Measurements from ENCODE around the gene PRKD2.
"Not testable (repeated sequence)": the region's sequence is repeated elsewhere in the genome, so short reads cannot be mapped to it uniquely, and the experiment has no call there.

The PRKD2 gene

GRCh38 chr19:46717034-46717715 lies at the start of gene PRKD2:
TSS of gene PRKD2 (minus strand) at chr19:46717114. CDS start at chr19:46716370, 744 bp downstream.
- DNase-seq: peak; percentile 84 to 90
- TF ChIP-seq POLR2A (IDR thresholded peaks at IDR 0.05; ENCODE audit: low read length) (no peak), GATA1 (IDR thresholded peaks at IDR 0.05; ENCODE audit: low read depth, low read length) (no peak)

- no peak for TF ChIP-seq GATA1 (IDR thresholded peaks at IDR 0.05; ENCODE audit: low read depth, low read length)
- TF ChIP-seq POLR2A (IDR thresholded peaks at IDR 0.05; ENCODE audit: low read length): no peak
- DNase-seq: no peak
Measured at GRCh38 chr19:46764817-46765291, 47.9 kb upstream of the PRKD2 start.

DNA sequence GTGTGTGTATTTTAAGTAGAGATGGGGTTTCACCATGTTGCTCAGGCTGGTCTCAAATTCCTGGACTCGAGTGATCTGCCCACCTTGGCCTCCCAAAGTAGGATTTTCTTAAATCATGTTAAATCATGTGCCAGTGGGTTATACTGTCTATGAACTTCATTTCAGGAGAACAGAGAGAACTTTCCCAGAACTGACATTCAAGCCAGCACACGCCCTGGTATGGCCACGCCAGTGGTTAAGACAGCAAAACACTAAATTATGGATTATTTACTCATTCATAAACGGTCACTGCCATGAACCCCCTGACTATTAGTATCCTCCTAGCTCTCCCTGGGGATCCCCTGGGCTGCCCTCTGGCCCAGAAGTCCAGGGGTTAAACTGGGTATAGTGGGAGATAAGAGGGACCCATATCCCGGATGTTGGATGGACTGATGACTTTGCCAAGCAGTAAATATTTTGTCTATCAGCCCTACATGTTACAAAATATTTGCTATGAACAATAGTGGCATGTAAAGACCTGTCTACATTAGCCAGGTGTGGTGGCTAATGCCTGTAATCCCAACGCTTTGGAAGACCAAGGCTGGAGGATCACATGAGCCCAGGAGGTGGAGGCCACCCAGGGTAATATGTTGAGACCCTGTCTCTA lies 45.5 kb upstream of the PRKD2 start:
- TF ChIP-seq POLR2A (IDR thresholded peaks at IDR 0.05; ENCODE audit: low read length) (no peak), GATA1 (IDR thresholded peaks at IDR 0.05; ENCODE audit: low read depth, low read length) (no peak)

DNA sequence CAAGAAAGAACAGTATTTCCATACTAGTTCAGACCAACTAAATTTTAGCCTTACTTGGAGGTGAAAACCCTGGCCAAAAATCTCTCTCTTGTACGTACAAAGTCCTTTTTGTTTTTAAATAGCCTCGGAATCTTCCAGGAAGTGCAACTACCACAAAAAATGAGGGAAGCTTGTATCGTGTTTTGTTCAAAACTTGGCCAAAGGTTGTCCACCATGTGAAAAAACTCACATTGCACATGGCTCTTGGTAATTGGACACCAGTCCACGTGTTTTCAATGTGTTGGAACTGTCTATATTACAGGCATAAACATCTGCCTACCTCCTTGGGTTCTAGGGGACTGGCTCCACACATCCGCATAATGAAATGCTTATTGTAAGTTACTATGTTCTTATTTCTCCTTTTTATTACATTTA lies 44.5 kb upstream of the PRKD2 start:
- no peak for TF ChIP-seq POLR2A (IDR thresholded peaks at IDR 0.05; ENCODE audit: low read length)
- TF ChIP-seq GATA1 (IDR thresholded peaks at IDR 0.05; ENCODE audit: low read depth, low read length): no peak
- no peak for DNase-seq

More for the DNA sequence above, 45.5 kb upstream of the PRKD2 start:
- DNase-seq: no peak

- not testable (repeated sequence) for DNase-seq
Measured at GRCh38 chr19:46760897-46761296, 44.0 kb upstream of the PRKD2 start.

DNA sequence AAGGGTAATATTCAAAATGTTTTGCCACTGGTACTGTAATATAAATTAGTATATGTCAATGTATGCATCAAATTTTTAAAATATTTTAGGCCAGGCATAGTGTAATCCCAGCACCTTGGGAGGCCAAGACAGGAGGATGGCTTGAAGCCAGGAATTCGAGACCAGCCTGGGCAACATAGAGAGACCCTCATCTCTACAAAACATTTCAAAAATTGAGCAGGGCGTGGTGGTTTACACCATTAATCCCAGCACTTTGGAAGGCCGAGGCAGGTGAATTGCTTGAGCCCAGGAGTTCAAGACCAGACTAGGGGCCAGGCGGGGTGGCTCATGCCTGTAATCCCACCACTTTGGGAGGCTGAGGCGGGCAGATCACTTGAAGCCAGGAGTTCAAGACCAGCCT lies 43.4 kb upstream of the PRKD2 start:
- DNase-seq: no peak
- TF ChIP-seq GATA1 (IDR thresholded peaks at IDR 0.05; ENCODE audit: low read depth, low read length): no peak
- TF ChIP-seq POLR2A (IDR thresholded peaks at IDR 0.05; ENCODE audit: low read length): no peak

DNA sequence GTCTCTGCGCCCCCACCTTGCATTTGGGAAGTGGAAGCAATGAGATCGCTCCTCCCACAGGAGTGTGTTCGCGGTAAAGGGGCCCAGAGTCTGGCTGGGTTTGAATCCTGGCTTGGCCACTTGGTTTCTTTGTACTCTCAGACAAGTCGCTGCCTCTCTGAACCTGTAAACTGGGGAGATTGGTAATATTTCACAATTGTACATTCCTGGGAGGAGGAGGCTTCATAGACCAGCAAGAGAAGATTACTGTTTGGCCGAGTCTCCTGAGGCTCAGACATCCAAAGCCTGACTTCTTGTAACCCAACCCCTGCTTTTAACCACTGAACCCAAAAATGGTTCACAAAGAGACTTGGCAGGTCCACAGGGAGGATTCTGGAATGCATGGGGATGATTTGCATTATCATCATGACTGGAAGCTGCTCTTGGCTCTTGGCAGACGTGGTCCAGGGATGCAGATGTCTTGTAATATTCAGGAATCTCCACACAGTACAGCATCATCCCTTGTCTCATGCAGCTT lies 43.0 kb upstream of the PRKD2 start:
- DNase-seq: no peak
- TF ChIP-seq POLR2A (IDR thresholded peaks at IDR 0.05; ENCODE audit: low read length) (no peak), GATA1 (IDR thresholded peaks at IDR 0.05; ENCODE audit: low read depth, low read length) (no peak)

DNA sequence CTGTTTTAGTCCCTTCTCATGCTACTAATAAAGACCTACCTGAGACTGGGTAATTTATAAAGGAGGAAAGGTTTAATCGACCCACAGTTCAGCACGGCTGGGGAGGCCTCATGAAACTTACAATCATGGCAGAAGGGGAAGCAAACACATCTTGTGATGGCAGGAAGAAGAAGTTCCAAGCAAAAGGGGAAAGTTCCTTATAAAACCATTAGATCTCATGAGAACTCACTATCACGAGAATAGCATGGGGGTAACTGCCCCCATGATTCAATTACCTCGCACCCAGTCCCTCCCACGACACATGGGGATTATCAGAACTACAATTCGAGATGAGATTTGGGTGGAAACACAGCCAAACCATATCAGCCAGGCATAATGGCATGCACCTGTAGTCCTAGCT lies 42.3 kb upstream of the PRKD2 start:
- TF ChIP-seq POLR2A (IDR thresholded peaks at IDR 0.05; ENCODE audit: low read length) (no peak), GATA1 (IDR thresholded peaks at IDR 0.05; ENCODE audit: low read depth, low read length) (no peak)
- DNase-seq: no peak

GRCh38 chr19:46756544-46756888 lies 39.6 kb upstream of the PRKD2 start:
- no peak for DNase-seq

DNA sequence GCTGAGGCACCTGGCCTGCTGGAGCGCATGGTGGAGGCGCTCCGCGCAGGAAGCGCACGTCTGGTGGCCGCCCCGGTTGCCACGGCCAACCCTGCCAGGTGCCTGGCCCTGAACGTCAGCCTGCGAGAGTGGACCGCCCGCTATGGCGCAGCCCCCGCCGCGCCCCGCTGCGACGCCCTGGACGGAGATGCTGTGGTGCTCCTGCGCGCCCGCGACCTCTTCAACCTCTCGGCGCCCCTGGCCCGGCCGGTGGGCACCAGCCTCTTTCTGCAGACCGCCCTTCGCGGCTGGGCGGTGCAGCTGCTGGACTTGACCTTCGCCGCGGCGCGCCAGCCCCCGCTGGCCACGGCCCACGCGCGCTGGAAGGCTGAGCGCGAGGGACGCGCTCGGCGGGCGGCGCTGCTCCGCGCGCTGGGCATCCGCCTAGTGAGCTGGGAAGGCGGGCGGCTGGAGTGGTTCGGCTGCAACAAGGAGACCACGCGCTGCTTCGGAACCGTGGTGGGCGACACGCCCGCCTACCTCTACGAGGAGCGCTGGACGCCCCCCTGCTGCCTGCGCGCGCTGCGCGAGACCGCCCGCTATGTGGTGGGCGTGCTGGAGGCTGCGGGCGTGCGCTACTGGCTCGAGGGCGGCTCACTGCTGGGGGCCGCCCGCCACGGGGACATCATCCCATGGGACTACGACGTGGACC lies 39.1 kb upstream of the PRKD2 start:
- TF ChIP-seq POLR2A (IDR thresholded peaks at IDR 0.05; ENCODE audit: low read length) (no peak), GATA1 (IDR thresholded peaks at IDR 0.05; ENCODE audit: low read depth, low read length) (no peak)
- DNase-seq: no peak

More at GRCh38 chr19:46756544-46756888, 39.6 kb upstream of the PRKD2 start:
- TF ChIP-seq GATA1 (IDR thresholded peaks at IDR 0.05; ENCODE audit: low read depth, low read length): no peak

DNA sequence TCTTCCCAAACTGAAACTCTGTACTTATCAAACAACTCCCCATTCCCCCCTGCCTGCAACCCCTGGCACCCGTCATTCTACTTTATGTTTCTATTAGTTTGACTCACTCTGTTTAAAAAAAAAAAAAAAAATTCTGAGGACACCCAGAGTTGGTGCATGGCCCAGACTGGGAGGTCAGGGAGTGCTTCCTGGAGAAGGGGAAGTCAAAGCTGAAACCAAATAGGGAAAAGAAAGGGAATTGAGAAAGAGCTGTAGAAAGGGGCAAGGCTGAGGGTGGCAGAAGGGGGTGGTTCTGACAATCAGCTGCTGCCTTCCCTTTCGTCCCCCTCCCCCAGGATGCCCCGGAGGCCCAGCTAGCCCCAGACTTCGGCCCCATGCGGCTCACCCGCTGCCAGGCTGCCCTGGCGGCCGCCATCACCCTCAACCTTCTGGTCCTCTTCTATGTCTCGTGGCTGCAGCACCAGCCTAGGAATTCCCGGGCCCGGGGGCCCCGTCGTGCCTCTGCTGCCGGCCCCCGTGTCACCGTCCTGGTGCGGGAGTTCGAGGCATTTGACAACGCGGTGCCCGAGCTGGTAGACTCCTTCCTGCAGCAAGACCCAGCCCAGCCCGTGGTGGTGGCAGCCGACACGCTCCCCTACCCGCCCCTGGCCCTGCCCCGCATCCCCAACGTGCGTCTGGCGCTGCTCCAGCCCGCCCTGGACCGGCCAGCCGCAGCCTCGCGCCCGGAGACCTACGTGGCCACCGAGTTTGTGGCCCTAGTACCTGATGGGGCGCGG lies 38.4 kb upstream of the PRKD2 start:
- TF ChIP-seq GATA1 (IDR thresholded peaks at IDR 0.05; ENCODE audit: low read depth, low read length): no peak
- TF ChIP-seq POLR2A (IDR thresholded peaks at IDR 0.05; ENCODE audit: low read length): no peak
- no peak for DNase-seq

GRCh38 chr19:46753420-46754155 lies 36.7 kb upstream of the PRKD2 start:
- peak; percentile 73 to 81 for DNase-seq
- no peak for TF ChIP-seq GATA1 (IDR thresholded peaks at IDR 0.05; ENCODE audit: low read depth, low read length)
- no peak for TF ChIP-seq POLR2A (IDR thresholded peaks at IDR 0.05; ENCODE audit: low read length)
